HG03460 (cell line): ENCODE measurements around the gene DLL4.
A peak's percentile ranks its signal among the peaks of the same experiment; 100 is the strongest.
"Not testable (repeated sequence)": the region's sequence is repeated elsewhere in the genome, so short reads cannot be mapped to it uniquely, and the experiment has no call there.

ENCODE experiments used
- ATAC-seq: cut with Tn5 transposase; IDR thresholded peaks from one replicate; pipeline ENCODE4 v1.9.1; 2021; ENCODE audit not compliant: unreplicated experiment

Gene DLL4

DNA sequence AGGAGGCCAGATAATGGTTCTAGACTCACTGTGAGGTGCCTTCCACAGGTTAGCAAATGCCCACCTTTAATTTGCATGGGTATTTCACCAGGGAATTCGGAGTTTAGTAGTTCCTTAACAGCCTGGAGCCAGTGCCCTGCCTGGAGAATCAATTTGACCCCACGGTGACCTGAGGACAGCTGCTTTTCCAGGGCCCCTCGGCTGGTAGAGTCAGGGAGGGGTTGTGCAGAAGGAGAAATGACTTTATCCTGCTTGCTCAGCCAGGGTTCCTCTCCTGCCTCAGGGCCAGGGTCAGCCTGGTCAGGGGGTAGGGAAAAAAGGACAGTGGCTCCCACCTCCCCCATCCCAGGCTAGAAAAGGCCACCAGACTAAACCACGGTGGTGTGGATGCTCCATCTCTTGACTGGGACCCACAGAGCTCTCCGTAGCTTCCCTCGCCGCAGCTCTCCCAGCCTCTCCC, 12.0 kb downstream of the DLL4 start:
- no peak for ATAC-seq

DNA sequence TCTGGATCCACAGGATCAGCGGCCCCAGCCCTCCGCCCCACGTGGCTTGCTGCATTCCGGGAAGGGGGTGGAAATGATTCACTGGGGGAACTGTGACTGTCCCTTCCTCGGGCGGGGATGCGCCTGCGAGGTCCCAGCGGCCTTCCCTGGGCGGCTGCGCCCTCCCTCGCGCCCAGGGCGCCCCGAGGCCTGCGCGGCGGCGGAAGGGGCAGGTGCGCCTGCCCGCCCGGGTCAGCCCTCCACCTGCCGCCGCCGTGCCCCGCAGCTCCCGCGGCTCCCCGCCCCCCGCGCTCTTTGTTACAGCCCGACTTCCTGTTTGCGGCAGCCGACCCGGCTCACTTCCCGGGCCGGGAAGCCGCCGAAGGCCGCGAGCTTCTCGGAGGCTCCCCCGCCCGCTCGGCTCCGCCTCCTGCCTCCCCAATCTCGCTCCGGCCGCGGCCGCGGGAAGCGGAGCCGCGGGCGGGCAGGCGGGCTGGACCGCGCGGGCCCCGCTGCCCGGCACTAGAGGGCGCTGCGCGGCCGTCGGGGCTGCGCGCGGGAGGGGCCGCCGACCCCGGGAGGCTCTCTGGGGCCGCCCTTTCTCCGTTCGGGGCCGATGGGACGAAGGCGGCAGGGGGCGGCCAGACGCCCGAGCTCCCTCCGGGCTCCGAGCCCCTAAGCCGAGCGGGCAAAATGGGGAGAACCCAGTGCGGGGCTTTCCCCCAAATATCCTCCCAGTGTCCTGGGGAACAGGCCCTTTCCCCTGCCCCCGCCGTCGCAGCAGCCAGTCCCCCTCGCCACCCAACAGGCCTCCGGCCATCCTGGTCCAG, 12.6 kb downstream of the DLL4 start:
- peak; percentile 59 for ATAC-seq

GRCh38 chr15:40942337-40942854, 13.3 kb downstream of the DLL4 start:
- ATAC-seq, result no peak

- no peak for ATAC-seq
These were observed 13.7 kb downstream of the DLL4 start for GRCh38 chr15:40942878-40943277.

- no peak for ATAC-seq
These were observed 14.7 kb downstream of the DLL4 start for GRCh38 chr15:40943764-40944365.

- ATAC-seq, result no peak
These were observed 15.6 kb downstream of the DLL4 start for GRCh38 chr15:40944510-40945296.

GRCh38 chr15:40948706-40949473, 19.8 kb downstream of the DLL4 start:
- ATAC-seq, result no peak

DNA sequence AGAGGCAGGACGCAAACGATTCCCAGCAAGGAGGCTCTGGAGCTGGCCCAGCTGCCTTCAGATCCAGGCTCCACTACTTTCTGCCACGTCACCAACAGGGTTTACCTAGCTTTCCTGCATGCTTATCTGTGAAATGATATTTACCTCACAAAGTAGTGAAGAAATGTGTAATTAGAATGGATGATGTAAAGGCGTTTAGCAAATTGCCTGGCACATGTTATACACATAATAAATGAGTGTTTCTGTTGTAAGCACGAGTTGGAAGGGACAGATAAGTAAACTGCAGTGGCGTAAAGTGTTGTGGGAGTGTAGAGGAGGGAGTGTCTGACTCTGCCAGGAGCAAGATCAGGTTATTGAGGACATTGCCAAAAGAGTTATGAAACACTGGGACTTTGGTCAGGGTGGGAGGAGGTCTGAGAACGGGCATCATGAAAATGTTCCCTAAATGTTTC, 20.6 kb downstream of the DLL4 start:
- ATAC-seq, result no peak

DNA sequence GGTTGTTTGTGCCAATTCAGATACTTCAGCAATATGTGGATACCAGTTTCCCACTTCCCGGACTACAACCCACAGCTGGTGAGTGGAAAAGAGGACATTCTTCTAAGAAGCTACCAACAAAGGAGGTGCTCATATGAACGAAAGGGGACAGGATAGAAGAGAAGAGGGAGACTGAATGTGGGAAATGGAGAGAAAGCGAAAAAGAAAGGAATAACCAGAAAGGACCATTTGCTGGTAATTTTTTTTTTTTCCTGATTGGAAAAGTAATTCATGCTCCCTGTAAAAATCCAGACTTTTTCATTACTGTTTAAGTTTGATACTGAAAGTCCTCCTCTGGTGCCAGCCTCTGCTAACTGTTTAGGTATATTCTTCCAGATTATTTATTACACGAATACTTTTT, 22.6 kb downstream of the DLL4 start:
- ATAC-seq, result no peak

DNA sequence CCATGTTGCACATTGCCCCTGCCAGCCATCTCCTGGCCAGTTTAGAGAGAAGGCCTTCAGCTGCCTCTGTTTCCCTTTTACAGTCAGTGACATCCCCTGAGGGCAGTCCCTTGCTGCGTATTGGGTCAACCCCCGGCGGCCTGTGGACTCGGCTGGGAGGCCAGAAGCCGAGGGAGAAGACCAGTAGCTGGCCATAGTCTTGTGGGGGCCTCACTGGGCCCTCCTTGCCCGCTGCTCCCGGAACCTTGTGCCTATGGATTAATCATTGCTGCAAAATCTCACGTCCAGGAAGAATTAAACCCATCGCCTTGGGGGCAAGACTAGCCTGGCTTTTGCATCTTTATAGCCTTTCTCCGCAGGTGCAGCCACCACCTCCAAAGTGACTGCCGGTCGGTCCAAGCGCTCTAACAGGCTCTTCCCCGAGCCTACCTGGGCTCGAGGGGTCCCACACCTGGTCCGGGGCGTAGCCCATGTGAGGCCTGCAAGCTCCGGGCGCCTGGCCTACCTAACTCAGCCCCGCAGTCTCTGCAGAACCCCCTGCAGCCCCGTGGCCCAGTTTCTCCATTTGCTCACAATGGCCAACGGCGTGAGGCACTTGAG, 23.3 kb downstream of the DLL4 start:
- ATAC-seq, result no peak

GRCh38 chr15:40952901-40953712, 24.0 kb downstream of the DLL4 start, which contains the start of gene CHAC1:
Gene CHAC1, plus strand, starts transcription at chr15:40953471. Its CDS starts 113 bp downstream, at chr15:40953584.
- peak; percentile 93 for ATAC-seq

- peak; percentile 4 for ATAC-seq
These were observed 24.6 kb downstream of the DLL4 start for GRCh38 chr15:40953713-40954074.

GRCh38 chr15:40954158-40954848, 25.2 kb downstream of the DLL4 start:
- ATAC-seq, result not testable (repeated sequence)

GRCh38 chr15:40955141-40955903, 26.2 kb downstream of the DLL4 start:
- ATAC-seq, result no peak

DNA sequence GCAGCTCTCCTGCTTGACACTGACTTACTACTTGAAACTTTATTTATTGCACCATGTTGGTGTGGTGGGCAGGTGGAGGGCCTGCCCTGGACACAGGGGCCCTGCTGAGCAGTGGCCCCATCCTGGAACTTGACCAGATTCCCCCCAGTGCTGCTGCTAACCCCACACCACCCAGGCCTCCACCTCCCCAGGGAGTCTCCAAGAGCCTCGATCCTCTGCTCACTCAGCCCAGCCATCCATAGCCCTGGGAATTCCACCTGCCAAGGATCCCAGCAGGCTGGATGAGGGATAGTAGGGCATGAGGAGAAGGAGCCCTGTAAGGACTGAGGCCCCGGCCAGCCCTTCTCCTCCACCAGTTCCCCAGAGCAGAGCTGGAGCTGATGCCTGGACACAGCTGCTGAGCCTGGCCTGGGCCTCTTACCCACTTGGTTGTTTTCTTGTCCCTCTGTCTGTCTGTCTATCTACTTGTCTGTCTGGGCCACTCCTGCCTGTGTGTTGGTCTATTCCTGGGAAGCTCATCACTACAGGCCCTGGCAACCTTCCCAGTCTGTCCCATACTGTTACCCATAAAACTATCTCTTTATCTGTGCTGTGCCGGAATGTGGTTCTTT, 26.9 kb downstream of the DLL4 start:
- no peak for ATAC-seq

DNA sequence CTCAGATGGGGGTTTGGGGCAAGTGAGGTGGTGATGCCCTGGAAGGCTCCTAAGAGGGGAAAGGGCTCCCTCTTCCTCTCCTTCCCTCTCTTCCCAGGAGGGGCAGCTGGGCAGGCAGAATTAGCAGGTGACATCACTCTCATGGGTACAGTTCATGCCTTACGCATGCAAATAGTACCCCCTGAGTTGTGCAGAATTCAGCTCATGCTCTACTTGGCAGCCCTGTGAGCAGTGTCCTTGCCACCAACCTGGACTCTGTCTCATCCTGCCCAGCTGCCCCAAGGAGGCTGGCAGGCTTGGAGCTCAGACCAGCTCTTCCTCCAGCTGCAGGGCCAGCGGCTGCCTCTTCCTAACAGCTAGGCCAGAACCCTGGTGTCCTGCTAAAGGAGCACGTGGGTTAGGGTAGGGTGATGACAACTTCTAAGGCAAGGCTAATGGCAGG, 27.4 kb downstream of the DLL4 start:
- no peak for ATAC-seq

DNA sequence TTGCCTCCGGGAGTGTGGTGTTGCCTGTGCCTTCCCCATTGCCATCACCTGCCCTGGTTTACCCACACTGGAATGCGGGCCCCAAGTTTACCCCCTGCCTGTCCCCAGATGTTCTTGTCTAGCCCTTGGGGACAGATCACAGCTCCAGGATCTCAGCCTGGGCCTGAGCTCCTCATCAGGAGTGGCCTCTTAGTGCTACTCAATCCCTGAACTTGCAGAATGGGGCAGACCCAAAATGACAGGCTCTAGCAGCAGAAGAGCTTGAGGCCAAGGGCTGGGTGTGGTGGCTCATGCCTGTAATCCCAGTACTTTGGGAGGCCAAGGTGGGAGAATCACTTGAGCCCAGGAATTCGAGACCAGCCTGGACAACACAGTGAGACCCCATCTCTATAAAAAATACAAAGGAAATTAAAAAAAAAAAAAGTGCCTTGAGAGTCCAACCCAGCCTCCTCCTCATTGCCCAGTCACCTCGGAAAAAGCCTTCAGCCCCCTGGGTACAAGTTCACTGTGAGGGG, 28.0 kb downstream of the DLL4 start:
- no peak for ATAC-seq
